GM12878 (cell line): ENCODE data around the gene ALG11. TPM values are rescaled to one million over a fixed set of nuclear protein-coding genes. Genes with fewer than 3 reads are reported as not detected.

Source experiments
- ATAC-seq: fragments of 200-7000 bp; cut with Tn5 transposase; 3 replicates; pipeline ENCODE4 v1.9.1; 2020; ENCODE audit warnings: mild to moderate bottlenecking, moderate library complexity
- BruUV-seq: library from RNA; stranded (reverse); fragments of 400-500 nt; replicated peaks from 2 replicates; lab custom pipeline; 2021; lab: Mats Ljungman, UMichigan
- CTCF ChIA-PET: fragments of 300-600 bp; sonication (Branson Sonifier 250); formaldehyde crosslinking; extraction: SDS; loops from one replicate; lab custom pipeline; 2021; ENCODE audit warnings: inconsistent platforms; lab: Yijun Ruan, JAX
- POLR2A ChIA-PET: fragments of 350-600 bp; formaldehyde crosslinking; extraction: SDS; loops from one replicate; lab custom pipeline; 2021; ENCODE audit warnings: inconsistent platforms; lab: Charles Lee
- RAD21 ChIA-PET: fragments of 300-600 bp; sonication (Branson Sonifier 250); formaldehyde crosslinking; loops from one replicate; lab custom pipeline; 2023; ENCODE audit warnings: antibody characterized with exemption; ENCODE audit not compliant: unreplicated experiment; lab: Charles Lee
- SMC1A ChIA-PET: fragments of 300-600 bp; sonication (Branson Sonifier 250); formaldehyde crosslinking; loops from one replicate; lab custom pipeline; 2023; ENCODE audit not compliant: unreplicated experiment, uncharacterized antibody; lab: Charles Lee
- DNase-seq: peaks from one replicate; pipeline ENCODE4 v3.0.0-alpha.2; 2011; ENCODE audit warnings: low read depth, low spot score
- FAIRE-seq: peaks from 3 replicates; lab custom pipeline; 2011; peaks lifted over from hg19 to GRCh38; lab: Jason Lieb, UNC
- H2AFZ ChIP-seq: 2 replicates; pipeline ENCODE4 v1.6.0; 2011; ENCODE audit warnings: low read depth, low read length, control low read depth; ENCODE audit not compliant: control insufficient read depth
- H3K27ac ChIP-seq: 2 replicates; pipeline ENCODE4 v1.5.1; 2011; ENCODE audit warnings: control low read depth; ENCODE audit not compliant: control insufficient read depth, insufficient read depth
- H3K27me3 ChIP-seq, 2 experiments: replicated peaks in 1 of 2; 2 replicates each; pipeline versions ENCODE4 v1.6.0 to v1.6.1; 2011; ENCODE audit warnings: low read length in 1 of 2; ENCODE audit not compliant: control insufficient read depth in 2 of 2, insufficient read depth in 2 of 2
- H3K36me3 ChIP-seq, 2 experiments: 2 replicates each; pipeline ENCODE4 v1.5.1; 2011; ENCODE audit warnings: low read length in 1 of 2; ENCODE audit not compliant: control insufficient read depth in 2 of 2, insufficient read depth in 2 of 2
- H3K4me1 ChIP-seq: 2 replicates; pipeline ENCODE4 v1.6.1; 2011; ENCODE audit warnings: mild to moderate bottlenecking, low read length, moderate library complexity, mixed read lengths; ENCODE audit not compliant: control insufficient read depth, insufficient read depth
- H3K4me2 ChIP-seq: 2 replicates; pipeline ENCODE4 v1.6.0; 2011; ENCODE audit warnings: control low read depth; ENCODE audit not compliant: control insufficient read depth, insufficient read depth
- H3K4me3 ChIP-seq: fragments of 200-600 bp; sonication (generic); 2 replicates; pipeline ENCODE4 v1.5.1; 2016
- H3K79me2 ChIP-seq: 2 replicates; pipeline ENCODE4 v1.6.0; 2011; ENCODE audit warnings: low read length; ENCODE audit not compliant: control insufficient read depth, insufficient read depth
- H3K9ac ChIP-seq: 2 replicates; pipeline ENCODE4 v1.8.0; 2011; ENCODE audit warnings: low read length, control low read depth, mixed read lengths; ENCODE audit not compliant: control insufficient read depth, insufficient read depth
- H3K9me3 ChIP-seq: replicated peaks from 3 replicates; pipeline ENCODE4 v1.5.1; 2011; ENCODE audit warnings: mild to moderate bottlenecking, low read length; ENCODE audit not compliant: control insufficient read depth, insufficient read depth
- H4K20me1 ChIP-seq: 2 replicates; pipeline ENCODE4 v1.6.0; 2011; ENCODE audit not compliant: control insufficient read depth, insufficient read depth
- PBX3 ChIP-seq: IDR thresholded peaks from 2 replicates; pipeline ENCODE4 v1.6.1; 2011; ENCODE audit warnings: mild to moderate bottlenecking, low read depth, low read length, moderate library complexity; ENCODE audit not compliant: insufficient replicate concordance
- RELA ChIP-seq: fragments of 450-650 bp; IDR thresholded peaks from 2 replicates; pipeline ENCODE4 v1.8.0; 2014; ENCODE audit warnings: borderline replicate concordance; ENCODE audit not compliant: partially characterized antibody
- TCF12 ChIP-seq: IDR thresholded peaks from 2 replicates; pipeline ENCODE4 v1.6.1; 2011; ENCODE audit warnings: low read depth, mild to moderate bottlenecking, low read length
- WGBS: methylation state at CpG from one replicate; pipeline ENCODE4 v1.1.6; 2016; ENCODE audit warnings: low lambda C conversion rate; ENCODE audit not compliant: insufficient replicate concordance, insufficient coverage; ENCODE audit errors: missing lambda C conversion rate; 5-methylcytosine and 5-hydroxymethylcytosine counted together
- in situ Hi-C: fragments of 300-500 bp; cut with MboI; formaldehyde crosslinking; loops from 9 replicates; pipeline ENCODE4 v1.14.3; 2018; ENCODE audit warnings: mixed read lengths
- intact Hi-C: fragments of 100-400 bp; cut with micrococcal nuclease; formaldehyde crosslinking; loops from one replicate; pipeline ENCODE4 v1.14.2; 2022; ENCODE audit not compliant: unreplicated experiment
- polyA plus RNA-seq, 11 experiments: library from polyadenylated mRNA; depleted of rRNA in 4 of 11; unstranded in 6 of 11; stranded (reverse) in 5 of 11; fragments of >200 nt; fragmentation: Nextera tagmentation in 4 of 11; fragmentation: Illumina TruSeq in 1 of 11; extraction: Ambion mirVana in 4 of 11; extraction: Trizol in 1 of 11; gene quantifications; 1 replicate in 1 of 11; 2 replicates in 10 of 11; pipeline versions ENCODE4 v1.2.1 to v1.2.3, GENCODE V29; 2011 to 2016; ENCODE audit warnings: inconsistent platforms in 2 of 11, missing spikeins in 2 of 11, low read depth in 1 of 11
- total RNA-seq, 4 experiments: library from RNA; depleted of rRNA in 3 of 4; stranded (reverse); fragments of >200 nt in 3 of 4; fragmentation: Illumina TruSeq in 1 of 4; extraction: Trizol in 1 of 4; gene quantifications; 2 replicates each; pipeline versions ENCODE4 v1.2.1 to v1.2.3, GENCODE V29; 2013 to 2021
- TF ChIP-seq, protein P1 (sequence below): fragments of 450-650 bp; formaldehyde crosslinking; IDR thresholded peaks from 2 replicates; pipeline ENCODE4 v1.5.0; 2022; ENCODE audit warnings: mild to moderate bottlenecking, missing genetic modification characterization

Gene ALG11
- total and polyA plus RNA-seq, 10 of the 15 experiments (the other 5 are each of a cell fraction or from before 2014, with no cell fraction given), result 8.4 to 27.7 (median 15.6) TPM

DNA sequence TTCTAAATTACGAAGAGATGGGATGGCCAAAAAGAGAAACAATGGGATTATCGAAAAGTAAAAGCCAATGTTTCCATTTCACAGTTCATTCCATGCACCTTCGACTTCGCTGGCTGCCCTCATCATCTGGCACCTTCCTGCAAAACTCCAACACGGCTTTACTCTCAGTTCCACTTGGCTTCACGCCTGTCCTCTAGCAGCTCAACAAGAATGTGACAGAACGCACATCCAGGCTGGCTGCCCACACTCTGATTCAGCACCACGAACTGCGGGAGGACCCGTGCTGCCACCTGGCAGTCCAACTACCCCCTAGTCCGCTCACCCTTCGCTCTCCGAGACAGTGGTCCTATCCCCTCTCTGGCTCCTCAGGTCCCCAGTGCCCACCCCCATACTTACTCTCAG, 12.7 kb upstream of the ALG11 start:
- Histone ChIP-seq H3K79me2 (no peaks in the 10 kb centered on the region), H2AFZ (no peak overlapping the region), H3K9ac (no peak overlapping the region), H3K36me3 (no peaks in the 10 kb centered on the region), H3K9me3 (no peaks in the 10 kb centered on the region), H3K27ac (no peak overlapping the region), H3K4me3 (no peak overlapping the region), H3K4me2 (no peak overlapping the region), H3K4me1 (no peaks in the 10 kb centered on the region), H3K27me3 (peaks cover 3 to 11% of the 10 kb centered on the region in 2 experiments; a peak in 3 of 4 replicates), H4K20me1 (no peaks in the 10 kb centered on the region)
- TF ChIP-seq RELA, result no peak
- no peak for TF ChIP-seq PBX3
- TF ChIP-seq, protein P1, sequence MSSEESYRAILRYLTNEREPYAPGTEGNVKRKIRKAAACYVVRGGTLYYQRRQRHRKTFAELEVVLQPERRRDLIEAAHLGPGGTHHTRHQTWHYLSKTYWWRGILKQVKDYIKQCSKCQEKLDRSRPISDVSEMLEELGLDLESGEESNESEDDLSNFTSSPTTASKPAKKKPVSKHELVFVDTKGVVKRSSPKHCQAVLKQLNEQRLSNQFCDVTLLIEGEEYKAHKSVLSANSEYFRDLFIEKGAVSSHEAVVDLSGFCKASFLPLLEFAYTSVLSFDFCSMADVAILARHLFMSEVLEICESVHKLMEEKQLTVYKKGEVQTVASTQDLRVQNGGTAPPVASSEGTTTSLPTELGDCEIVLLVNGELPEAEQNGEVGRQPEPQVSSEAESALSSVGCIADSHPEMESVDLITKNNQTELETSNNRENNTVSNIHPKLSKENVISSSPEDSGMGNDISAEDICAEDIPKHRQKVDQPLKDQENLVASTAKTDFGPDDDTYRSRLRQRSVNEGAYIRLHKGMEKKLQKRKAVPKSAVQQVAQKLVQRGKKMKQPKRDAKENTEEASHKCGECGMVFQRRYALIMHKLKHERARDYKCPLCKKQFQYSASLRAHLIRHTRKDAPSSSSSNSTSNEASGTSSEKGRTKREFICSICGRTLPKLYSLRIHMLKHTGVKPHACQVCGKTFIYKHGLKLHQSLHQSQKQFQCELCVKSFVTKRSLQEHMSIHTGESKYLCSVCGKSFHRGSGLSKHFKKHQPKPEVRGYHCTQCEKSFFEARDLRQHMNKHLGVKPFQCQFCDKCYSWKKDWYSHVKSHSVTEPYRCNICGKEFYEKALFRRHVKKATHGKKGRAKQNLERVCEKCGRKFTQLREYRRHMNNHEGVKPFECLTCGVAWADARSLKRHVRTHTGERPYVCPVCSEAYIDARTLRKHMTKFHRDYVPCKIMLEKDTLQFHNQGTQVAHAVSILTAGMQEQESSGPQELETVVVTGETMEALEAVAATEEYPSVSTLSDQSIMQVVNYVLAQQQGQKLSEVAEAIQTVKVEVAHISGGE (CRISPR knock-in tag), result no peak
- TF ChIP-seq TCF12, result no peak
- no peak for FAIRE-seq
- SMC1A ChIA-PET, result interaction anchor here (0.8 to 2.4 kb wide), 5 partner anchors 9 to 128 kb away, joined by 3 to 7 read pairs (median 6); no protein-coding TSS in a partner anchor
- POLR2A ChIA-PET, result no interaction called here
- no TSS peak for BruUV-seq
- DNase-seq, result no peak
- ATAC-seq, result no peak
- 27% methylated on average over 13 of the region's 13 CpGs for WGBS
- in situ Hi-C loops, result no loop called here
- RAD21 ChIA-PET, result interaction anchor here (1.1 to 2.1 kb wide), 2 partner anchors 104 to 128 kb away, joined by 3 to 6 read pairs; no protein-coding TSS in a partner anchor
- intact Hi-C loops, result loop anchor here (5.0 kb wide), 1 partner anchor 102 kb away; no protein-coding TSS in a partner anchor
- CTCF ChIA-PET, result interaction anchor here (0.6 to 5.5 kb wide), 8 partner anchors 8 to 868 kb away, joined by 3 to 36 read pairs (median 4); partner anchors contain the start of gene VPS36
